HepG2 (cell line): ENCODE data around the gene KIF9. TPM values are rescaled to one million over a fixed set of nuclear protein-coding genes. Genes with fewer than 3 reads are reported as not detected.

ENCODE experiments used
- CSRNP2 ChIP-seq: sonication (generic); formaldehyde crosslinking; conservative IDR thresholded peaks from 2 replicates; pipeline ENCODE4 v1.8.0; 2022; ENCODE audit warnings: low read depth, missing genetic modification reagents
- E2F5 ChIP-seq: sonication (generic); formaldehyde crosslinking; conservative IDR thresholded peaks from 2 replicates; pipeline ENCODE4 v1.4.0; 2020; ENCODE audit warnings: missing genetic modification reagents
- ETV6 ChIP-seq: sonication (generic); formaldehyde crosslinking; conservative IDR thresholded peaks from 2 replicates; pipeline ENCODE4 v1.4.0; 2020; ENCODE audit warnings: missing genetic modification reagents
- FOXP1 ChIP-seq, 2 experiments: fragments of 450-650 bp in 1 of 2; IDR thresholded peaks; 2 replicates each; pipeline ENCODE4 v1.6.1; 2017 to 2018; ENCODE audit warnings: antibody characterized with exemption in 1 of 2
- KDM1A ChIP-seq: IDR thresholded peaks from 2 replicates; pipeline ENCODE4 v1.6.1; 2016; ENCODE audit warnings: missing compliant biosample characterization
- MEIS1 ChIP-seq: sonication (generic); formaldehyde crosslinking; IDR thresholded peaks from 2 replicates; pipeline ENCODE4 v1.9.0; 2021; ENCODE audit warnings: mild to moderate bottlenecking, missing genetic modification reagents, moderate library complexity, borderline replicate concordance
- PREB ChIP-seq: sonication (generic); formaldehyde crosslinking; IDR thresholded peaks from 2 replicates; pipeline ENCODE4 v1.4.0; 2020; ENCODE audit warnings: missing genetic modification reagents
- PRPF4 ChIP-seq: fragments of 200-400 bp; formaldehyde crosslinking; IDR thresholded peaks from 2 replicates; pipeline ENCODE4 v1.6.1; 2016; ENCODE audit warnings: low read length, low read depth; ENCODE audit not compliant: poor library complexity, severe bottlenecking
- SNAI1 ChIP-seq: sonication (generic); formaldehyde crosslinking; IDR thresholded peaks from 2 replicates; pipeline ENCODE4 v1.5.0; 2020; ENCODE audit warnings: mild to moderate bottlenecking, missing genetic modification reagents, borderline replicate concordance
- SOX6 ChIP-seq, 2 experiments: fragments of 450-650 bp in 1 of 2; sonication (generic) in 1 of 2; formaldehyde crosslinking in 1 of 2; IDR thresholded peaks; 2 replicates each; pipeline versions ENCODE4 v1.4.0 to v1.6.1; 2017 to 2020; ENCODE audit warnings: antibody characterized with exemption in 1 of 2, mild to moderate bottlenecking in 1 of 2, missing genetic modification reagents in 1 of 2
- ZNF136 ChIP-seq: sonication (generic); formaldehyde crosslinking; IDR thresholded peaks from 2 replicates; pipeline ENCODE4 v1.8.1; 2022; ENCODE audit warnings: low read depth, mild to moderate bottlenecking, moderate library complexity, missing genetic modification reagents
- ZNF280D ChIP-seq: sonication (generic); formaldehyde crosslinking; IDR thresholded peaks from 2 replicates; pipeline ENCODE4 v1.5.1; 2020; ENCODE audit warnings: mild to moderate bottlenecking, missing genetic modification reagents
- ZNF317 ChIP-seq: sonication (generic); formaldehyde crosslinking; IDR thresholded peaks from 2 replicates; pipeline ENCODE4 v1.5.0; 2020; ENCODE audit warnings: mild to moderate bottlenecking, missing genetic modification reagents
- ZNF354B ChIP-seq: sonication (generic); formaldehyde crosslinking; IDR thresholded peaks from 2 replicates; pipeline ENCODE4 v1.8.0; 2022; ENCODE audit warnings: mild to moderate bottlenecking, missing genetic modification reagents
- ZNF362 ChIP-seq: sonication (generic); formaldehyde crosslinking; IDR thresholded peaks from 2 replicates; pipeline ENCODE4 v1.4.0; 2020; ENCODE audit warnings: missing genetic modification reagents, mild to moderate bottlenecking, borderline replicate concordance
- ZNF576 ChIP-seq: sonication (generic); formaldehyde crosslinking; IDR thresholded peaks from 2 replicates; pipeline ENCODE4 v1.4.0; 2020; ENCODE audit warnings: mild to moderate bottlenecking, missing genetic modification reagents
- ZNF674 ChIP-seq: sonication (generic); formaldehyde crosslinking; IDR thresholded peaks from 2 replicates; pipeline ENCODE4 v1.5.0; 2020; ENCODE audit warnings: low read depth, mild to moderate bottlenecking, missing genetic modification reagents
- polyA plus RNA-seq, 8 experiments: library from polyadenylated mRNA; depleted of rRNA in 3 of 8; stranded (reverse) in 7 of 8; unstranded in 1 of 8; fragments of >200 nt; fragmentation: Illumina TruSeq in 4 of 8; extraction: Trizol in 4 of 8; gene quantifications; 2 replicates each; pipeline versions ENCODE4 v1.2.1 to v1.2.3, GENCODE V29; 2011 to 2016; ENCODE audit warnings: low read depth in 4 of 8, missing spikeins in 1 of 8, mixed read lengths in 1 of 8; ENCODE audit not compliant: insufficient read depth in 1 of 8
- total RNA-seq, 5 experiments: library from RNA; depleted of rRNA; stranded (reverse); fragments of >200 nt; fragmentation: Illumina TruSeq; extraction: Trizol; gene quantifications; 2 replicates each; pipeline ENCODE4 v1.2.3, GENCODE V29; 2016; ENCODE audit warnings: low read depth in 1 of 5

KIF9 gene
- total and polyA plus RNA-seq, 2 of the 13 experiments (the other 11 are each of a cell fraction or from before 2014, with no cell fraction given): 5.1 to 16.9 TPM

- TF ChIP-seq PRPF4 (no peak), ETV6 (no peak; the same call in 1 of the 2 replicates), CSRNP2 (no peak), FOXP1 (IDR thresholded peaks at IDR 0.05) (no peak), FOXP1 (CRISPR knock-in tag; IDR thresholded peaks at IDR 0.05) (no peak), MEIS1 (CRISPR knock-in tag) (peak; percentile 57; the same call in 1 of the 2 replicates), ZNF136 (CRISPR knock-in tag) (0 out of 2 replicates have a peak, but pooled peaks have one; percentile 61), ZNF280D (CRISPR knock-in tag) (peak; percentile 58; the same call in 1 of the 2 replicates), PREB (CRISPR knock-in tag) (no peak), ZNF354B (CRISPR knock-in tag) (no peak), SNAI1 (CRISPR knock-in tag) (no peak), ZNF317 (peak; percentile 60; the same call in 1 of the 2 replicates), KDM1A (no peak), SOX6 (IDR thresholded peaks at IDR 0.05) (no peak), SOX6 (CRISPR knock-in tag; IDR thresholded peaks at IDR 0.05) (peak; percentile 72; the same call in 1 of the 2 replicates), ZNF674 (no peak), ZNF362 (CRISPR knock-in tag) (peak; percentile 28; the same call in 1 of the 2 replicates), ZNF576 (CRISPR knock-in tag) (no peak), E2F5 (CRISPR knock-in tag) (no peak)
Observed at GRCh38 chr3:47282424-47283192, at the start of gene KIF9, which contains the start of gene KLHL18 (continued).
